ENCODE data around the gene CHRNA5. TPM values are rescaled to one million over a fixed set of nuclear protein-coding genes. Genes with fewer than 3 reads are reported as not detected.

Gene CHRNA5
- total RNA-seq, 2 experiments from 2014 or later, result 2.0 to 2.7 TPM

DNA sequence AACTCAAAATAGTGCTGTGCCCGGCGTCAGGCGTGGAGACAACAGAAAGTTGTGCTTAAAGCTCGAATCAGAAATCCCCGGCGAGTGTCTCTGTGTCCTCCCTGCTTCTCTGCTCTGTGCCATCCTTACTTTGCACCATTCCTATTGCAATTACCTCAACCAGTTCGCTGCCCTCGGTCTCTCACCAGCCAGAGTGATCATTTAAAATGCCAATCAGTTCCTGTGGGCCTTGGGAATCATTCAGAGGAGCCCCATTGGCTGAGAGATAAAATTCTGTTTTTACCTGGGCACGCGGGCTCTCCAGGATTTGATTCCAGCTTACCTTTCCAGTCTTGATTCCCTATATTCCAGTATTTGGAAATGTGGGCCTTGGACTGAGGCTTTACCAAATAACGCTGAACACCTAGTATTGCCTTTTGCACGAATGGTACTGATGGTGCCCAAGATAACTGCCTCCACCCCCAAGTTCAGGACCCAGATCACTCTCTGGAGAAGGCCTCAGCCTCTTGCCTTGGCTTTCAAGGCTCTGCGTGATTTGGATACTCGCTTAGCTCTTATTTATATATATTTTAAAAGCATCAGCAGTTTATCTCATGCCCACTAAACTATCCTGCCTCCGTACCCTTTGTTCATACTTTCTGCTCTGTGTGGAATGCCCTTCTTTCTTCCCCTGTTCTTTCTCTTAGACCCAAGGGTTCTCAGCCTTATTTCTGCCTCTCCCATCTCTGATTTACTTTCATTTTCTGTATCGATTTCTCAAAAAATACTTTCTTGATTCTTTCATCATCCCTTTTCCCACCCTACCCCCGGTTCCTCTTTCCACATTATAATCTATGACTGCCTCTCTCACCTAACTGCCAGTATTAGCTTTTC lies 24.2 kb upstream of the CHRNA5 start:
- Mint-ChIP-seq H3K4me1 (ENCODE audit: low read depth) (peaks cover 24% of the 10 kb centered on the region), H3K9me3 (no peaks in the 10 kb centered on the region), H3K36me3 (ENCODE audit: low read depth) (peaks cover 44% of the 10 kb centered on the region), H3K27ac (peak overlapping the region; percentile 99), H3K4me3 (peak overlapping the region; percentile 98), H3K27me3 (no peaks in the 10 kb centered on the region)
- TF ChIP-seq, protein P1, sequence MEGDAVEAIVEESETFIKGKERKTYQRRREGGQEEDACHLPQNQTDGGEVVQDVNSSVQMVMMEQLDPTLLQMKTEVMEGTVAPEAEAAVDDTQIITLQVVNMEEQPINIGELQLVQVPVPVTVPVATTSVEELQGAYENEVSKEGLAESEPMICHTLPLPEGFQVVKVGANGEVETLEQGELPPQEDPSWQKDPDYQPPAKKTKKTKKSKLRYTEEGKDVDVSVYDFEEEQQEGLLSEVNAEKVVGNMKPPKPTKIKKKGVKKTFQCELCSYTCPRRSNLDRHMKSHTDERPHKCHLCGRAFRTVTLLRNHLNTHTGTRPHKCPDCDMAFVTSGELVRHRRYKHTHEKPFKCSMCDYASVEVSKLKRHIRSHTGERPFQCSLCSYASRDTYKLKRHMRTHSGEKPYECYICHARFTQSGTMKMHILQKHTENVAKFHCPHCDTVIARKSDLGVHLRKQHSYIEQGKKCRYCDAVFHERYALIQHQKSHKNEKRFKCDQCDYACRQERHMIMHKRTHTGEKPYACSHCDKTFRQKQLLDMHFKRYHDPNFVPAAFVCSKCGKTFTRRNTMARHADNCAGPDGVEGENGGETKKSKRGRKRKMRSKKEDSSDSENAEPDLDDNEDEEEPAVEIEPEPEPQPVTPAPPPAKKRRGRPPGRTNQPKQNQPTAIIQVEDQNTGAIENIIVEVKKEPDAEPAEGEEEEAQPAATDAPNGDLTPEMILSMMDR (IDR thresholded peaks at IDR 0.05), result no peak
- intact Hi-C loops (cut with micrococcal nuclease), result no loop called here
- ChIA-PET POLR2A (interaction anchor here (0.6 to 2.8 kb wide), 13 partner anchors 8 to 505 kb away, joined by 3 to 19 read pairs (median 4); partner anchors contain the start of genes HYKK and IREB2), CTCF (interaction anchor here (1.2 to 1.5 kb wide), 3 partner anchors 12 to 47 kb away, joined by 3 to 4 read pairs (median 3); no protein-coding TSS in a partner anchor)
- DNase-seq (peak; percentile 38), ATAC-seq (peak; percentile 29)

DNA sequence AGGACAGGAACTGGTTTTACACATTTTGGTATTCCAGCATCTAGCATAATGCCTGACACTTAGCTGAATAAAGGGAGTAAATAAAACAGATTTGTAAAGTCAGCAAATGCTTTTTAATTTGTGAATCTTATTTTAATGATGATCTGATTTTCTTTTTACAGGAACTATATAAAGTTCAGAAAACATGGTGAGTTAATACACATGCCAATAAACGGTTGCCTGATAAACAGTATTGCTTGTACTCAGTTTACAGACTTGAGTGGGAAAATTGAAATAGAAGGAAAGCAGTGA lies 23.6 kb upstream of the CHRNA5 start:
- ATAC-seq (no peak), DNase-seq (no peak)
- intact Hi-C loops (cut with micrococcal nuclease), result no loop called here
- H3K36me3 Mint-ChIP-seq (ENCODE audit: low read depth), result peaks cover 48% of the 10 kb centered on the region
- H3K27ac Mint-ChIP-seq, result peak overlapping the region; percentile 99
- H3K27me3 Mint-ChIP-seq, result no peaks in the 10 kb centered on the region
- CTCF ChIA-PET, result interaction anchor here (1.2 to 1.5 kb wide), 2 partner anchors 12 to 27 kb away, joined by 3 to 4 read pairs; no protein-coding TSS in a partner anchor
- H3K4me3 Mint-ChIP-seq, result peak overlapping the region; percentile 98
- peaks cover 24% of the 10 kb centered on the region for H3K4me1 Mint-ChIP-seq (ENCODE audit: low read depth)
- H3K9me3 Mint-ChIP-seq, result no peaks in the 10 kb centered on the region
- TF ChIP-seq, protein P1 (IDR thresholded peaks at IDR 0.05), result no peak
- POLR2A ChIA-PET, result interaction anchor here (1.4 to 2.8 kb wide), 3 partner anchors 27 to 81 kb away, joined by 5 to 12 read pairs (median 6); partner anchors contain the start of gene HYKK

DNA sequence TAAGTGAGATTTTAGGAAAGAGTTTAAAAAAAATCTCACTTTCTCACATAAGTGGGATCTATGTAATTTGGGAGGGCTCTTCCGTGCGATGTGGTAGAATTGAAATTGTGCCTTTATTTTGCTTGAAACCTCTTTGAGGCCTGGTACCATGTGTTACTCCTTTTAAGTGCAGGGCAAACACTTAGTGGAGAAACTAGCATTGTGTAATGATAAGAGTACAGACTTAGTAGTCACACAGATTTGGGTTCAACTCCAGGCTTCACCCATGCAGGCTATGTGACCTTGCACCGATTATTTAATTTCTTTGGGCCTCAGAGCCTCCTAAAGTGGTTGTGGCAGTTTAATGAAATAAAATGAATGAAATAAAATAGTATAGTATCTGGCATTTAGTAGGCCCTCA lies 22.7 kb upstream of the CHRNA5 start:
- Mint-ChIP-seq H3K9me3 (no peaks in the 10 kb centered on the region), H3K27ac (peak overlapping the region; percentile 43), H3K27me3 (no peaks in the 10 kb centered on the region), H3K36me3 (ENCODE audit: low read depth) (peaks cover 51% of the 10 kb centered on the region), H3K4me3 (peak overlapping the region; percentile 98), H3K4me1 (ENCODE audit: low read depth) (peaks cover 24% of the 10 kb centered on the region)
- intact Hi-C loops (cut with micrococcal nuclease), result no loop called here
- DNase-seq, result no peak
- POLR2A ChIA-PET, result no interaction called here
- CTCF ChIA-PET, result no interaction called here
- TF ChIP-seq, protein P1 (IDR thresholded peaks at IDR 0.05), result no peak
- no peak for ATAC-seq

DNA sequence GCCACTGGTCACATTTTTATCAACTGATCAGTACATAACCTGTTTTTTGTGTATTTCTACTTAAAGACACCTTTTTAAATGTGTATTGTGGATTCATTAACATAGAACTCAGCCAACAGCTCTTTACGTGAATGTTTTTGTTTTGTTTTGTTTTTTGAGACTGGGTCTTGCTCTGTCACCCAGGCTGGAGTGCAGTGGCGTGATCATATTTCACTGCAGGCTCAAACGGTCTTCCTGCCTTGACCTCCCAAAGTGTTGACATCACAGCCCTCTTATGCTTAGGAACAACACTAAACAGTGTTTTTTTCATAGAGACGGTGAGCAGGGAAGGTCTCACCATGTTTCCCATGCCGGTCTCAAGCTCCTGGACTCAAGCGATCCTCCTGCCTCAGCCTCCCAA lies 15.1 kb upstream of the CHRNA5 start:
- H3K27ac Mint-ChIP-seq, result no peak overlapping the region
- POLR2A ChIA-PET, result interaction anchor here (1.4 to 2.2 kb wide), 2 partner anchors 15 to 100 kb away, joined by 4 read pairs; partner anchors contain the start of gene CHRNA5
- no peak overlapping the region for H3K4me3 Mint-ChIP-seq
- peaks cover 39% of the 10 kb centered on the region for H3K36me3 Mint-ChIP-seq (ENCODE audit: low read depth)
- ATAC-seq, result no peak
- H3K27me3 Mint-ChIP-seq, result no peaks in the 10 kb centered on the region
- DNase-seq, result no peak
- CTCF ChIA-PET, result no interaction called here
- TF ChIP-seq, protein P1 (IDR thresholded peaks at IDR 0.05), result no peak
- intact Hi-C loops (cut with micrococcal nuclease), result no loop called here
- no peaks in the 10 kb centered on the region for H3K9me3 Mint-ChIP-seq
- H3K4me1 Mint-ChIP-seq (ENCODE audit: low read depth), result peaks cover 3% of the 10 kb centered on the region

DNA sequence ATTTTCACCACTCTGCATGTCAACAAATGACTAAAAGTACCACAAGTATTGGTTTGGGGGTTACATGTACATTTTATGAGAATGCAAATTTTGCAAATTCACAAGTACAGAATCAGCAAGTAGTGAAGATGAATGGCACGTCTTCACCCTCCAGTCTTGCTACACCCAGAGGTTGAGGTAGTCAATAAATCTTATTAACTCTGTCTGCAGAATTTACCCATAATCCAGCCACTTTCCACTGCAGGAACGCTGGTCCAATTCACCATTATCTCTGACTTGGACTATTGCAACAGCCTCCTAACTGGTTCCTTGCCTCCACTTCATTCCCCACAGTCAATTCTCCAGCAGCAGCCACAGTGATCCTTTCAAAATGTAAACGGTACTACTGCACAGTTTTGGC lies 14.5 kb upstream of the CHRNA5 start:
- intact Hi-C loops (cut with micrococcal nuclease), result no loop called here
- Mint-ChIP-seq H3K4me1 (ENCODE audit: low read depth) (no peaks in the 10 kb centered on the region), H3K27me3 (no peaks in the 10 kb centered on the region), H3K4me3 (no peak overlapping the region), H3K27ac (no peak overlapping the region), H3K9me3 (no peaks in the 10 kb centered on the region), H3K36me3 (ENCODE audit: low read depth) (peaks cover 33% of the 10 kb centered on the region)
- ChIA-PET CTCF (no interaction called here), POLR2A (interaction anchor here (1.4 kb wide), 1 partner anchor 15 kb away, joined by 4 read pairs; the partner anchor contains the start of gene CHRNA5)
- DNase-seq, result no peak
- TF ChIP-seq, protein P1 (IDR thresholded peaks at IDR 0.05), result no peak
- no peak for ATAC-seq
